CD4-positive, alpha-beta T cell treated with Interleukin-15 for 1 hour (primary cell): ENCODE measurements around the gene KRTAP10-11.
"Not testable (repeated sequence)": the region's sequence is repeated elsewhere in the genome, so short reads cannot be mapped to it uniquely, and the experiment has no call there.

Experiments
- DNase-seq: peaks from one replicate; pipeline ENCODE4 v3.0.0-alpha.2; 2020

KRTAP10-11 gene

GRCh38 chr21:44646366-44647221 is at the start of gene KRTAP10-11:
KRTAP10-11 (plus strand) TSS chr21:44646414; CDS start chr21:44646459, 45 bp downstream.
- not testable (repeated sequence) for DNase-seq

GRCh38 chr21:44598061-44598460 is 48.2 kb upstream of the KRTAP10-11 start:
- DNase-seq, result no peak

DNA sequence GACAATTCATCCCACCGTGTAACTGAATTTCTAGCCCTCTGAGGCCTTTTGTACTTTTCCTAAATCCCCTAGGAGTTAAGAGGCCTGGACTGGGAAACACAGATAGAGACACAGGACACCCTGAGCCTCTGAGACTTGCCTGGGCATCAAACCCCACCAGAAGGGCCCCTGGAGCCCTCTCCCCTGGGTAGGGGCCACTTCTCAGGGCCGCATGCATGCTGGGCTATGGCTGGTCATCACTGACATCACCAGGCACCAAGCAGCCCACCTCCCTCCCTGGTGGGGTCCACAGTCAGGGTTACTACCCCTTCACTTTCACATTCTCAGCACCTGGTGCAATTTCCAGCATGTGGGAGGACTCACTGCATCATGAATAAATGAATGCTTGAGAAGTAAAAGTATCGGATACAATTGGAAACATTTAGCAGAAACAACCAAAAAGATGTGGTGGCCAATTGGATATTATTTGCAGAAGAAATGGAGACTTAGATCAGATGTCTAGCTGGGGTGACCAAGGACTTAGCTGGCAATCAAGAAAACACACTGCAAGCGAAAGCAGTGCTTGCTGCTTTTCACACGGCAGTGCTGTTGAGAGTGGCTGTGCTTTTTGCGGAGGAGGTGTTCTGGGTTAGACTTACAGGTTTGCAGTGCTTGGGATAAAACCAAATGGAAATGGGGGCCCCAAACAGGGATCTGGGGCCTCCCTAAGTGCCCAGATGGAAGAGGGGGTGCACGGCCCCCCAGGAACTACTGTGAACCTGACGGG is 46.8 kb upstream of the KRTAP10-11 start:
- DNase-seq, result no peak

DNA sequence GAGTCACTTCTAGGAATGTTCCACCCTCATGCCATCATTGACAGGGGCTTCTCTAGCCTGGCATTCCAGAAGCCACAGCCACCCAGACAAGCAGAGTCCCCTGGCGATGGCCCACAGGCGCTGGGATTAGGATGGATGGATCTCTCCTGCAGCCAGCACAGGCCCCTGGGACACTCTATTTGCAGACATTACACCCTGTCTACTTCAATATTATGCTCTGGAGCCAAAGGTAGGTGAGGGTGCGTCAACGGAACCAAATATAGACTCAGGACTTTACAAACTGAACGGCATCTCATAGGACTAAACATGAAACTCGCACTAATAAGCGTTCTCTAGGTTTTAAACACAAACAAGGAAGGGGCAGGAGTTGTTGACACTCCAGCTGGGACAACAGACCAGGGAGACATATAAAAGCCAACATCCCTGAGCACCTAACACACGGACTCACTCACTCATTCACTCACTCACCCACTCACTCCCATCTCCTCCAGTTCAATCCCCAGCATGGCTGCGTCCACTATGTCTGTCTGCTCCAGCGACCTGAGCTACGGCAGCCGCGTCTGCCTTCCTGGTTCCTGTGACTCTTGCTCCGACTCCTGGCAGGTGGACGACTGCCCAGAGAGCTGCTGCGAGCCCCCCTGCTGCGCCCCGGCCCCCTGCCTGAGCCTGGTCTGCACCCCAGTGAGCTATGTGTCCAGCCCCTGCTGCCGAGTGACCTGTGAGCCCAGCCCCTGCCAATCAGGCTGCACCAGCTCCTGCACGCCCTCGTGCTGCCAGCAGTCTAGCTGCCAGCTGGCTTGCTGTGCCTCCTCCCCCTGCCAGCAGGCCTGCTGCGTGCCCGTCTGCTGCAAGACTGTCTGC is 45.9 kb upstream of the KRTAP10-11 start, which contains the start of gene KRTAP10-7:
Gene KRTAP10-7, plus strand, starts transcription at position 480 of the 861 bp plus-strand sequence. Its CDS starts 25 bp downstream, at position 505.
- not testable (repeated sequence) for DNase-seq

DNA sequence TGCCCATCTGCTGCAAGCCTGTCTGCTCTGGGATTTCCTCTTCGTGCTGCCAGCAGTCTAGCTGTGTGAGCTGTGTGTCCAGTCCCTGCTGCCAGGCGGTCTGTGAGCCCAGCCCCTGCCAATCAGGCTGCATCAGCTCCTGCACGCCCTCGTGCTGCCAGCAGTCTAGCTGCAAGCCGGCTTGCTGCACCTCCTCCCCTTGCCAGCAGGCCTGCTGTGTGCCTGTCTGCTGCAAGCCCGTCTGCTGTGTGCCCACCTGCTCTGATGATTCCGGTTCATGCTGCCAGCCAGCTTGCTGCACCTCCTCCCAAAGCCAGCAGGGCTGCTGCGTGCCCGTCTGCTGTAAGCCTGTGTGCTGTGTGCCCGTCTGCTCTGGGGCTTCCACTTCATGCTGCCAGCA is 45.1 kb upstream of the KRTAP10-11 start:
- not testable (repeated sequence) for DNase-seq

GRCh38 chr21:44601596-44602462 is 44.4 kb upstream of the KRTAP10-11 start:
- DNase-seq, result no peak

- no peak for DNase-seq
Measured at GRCh38 chr21:44602463-44602850, 43.8 kb upstream of the KRTAP10-11 start.

DNA sequence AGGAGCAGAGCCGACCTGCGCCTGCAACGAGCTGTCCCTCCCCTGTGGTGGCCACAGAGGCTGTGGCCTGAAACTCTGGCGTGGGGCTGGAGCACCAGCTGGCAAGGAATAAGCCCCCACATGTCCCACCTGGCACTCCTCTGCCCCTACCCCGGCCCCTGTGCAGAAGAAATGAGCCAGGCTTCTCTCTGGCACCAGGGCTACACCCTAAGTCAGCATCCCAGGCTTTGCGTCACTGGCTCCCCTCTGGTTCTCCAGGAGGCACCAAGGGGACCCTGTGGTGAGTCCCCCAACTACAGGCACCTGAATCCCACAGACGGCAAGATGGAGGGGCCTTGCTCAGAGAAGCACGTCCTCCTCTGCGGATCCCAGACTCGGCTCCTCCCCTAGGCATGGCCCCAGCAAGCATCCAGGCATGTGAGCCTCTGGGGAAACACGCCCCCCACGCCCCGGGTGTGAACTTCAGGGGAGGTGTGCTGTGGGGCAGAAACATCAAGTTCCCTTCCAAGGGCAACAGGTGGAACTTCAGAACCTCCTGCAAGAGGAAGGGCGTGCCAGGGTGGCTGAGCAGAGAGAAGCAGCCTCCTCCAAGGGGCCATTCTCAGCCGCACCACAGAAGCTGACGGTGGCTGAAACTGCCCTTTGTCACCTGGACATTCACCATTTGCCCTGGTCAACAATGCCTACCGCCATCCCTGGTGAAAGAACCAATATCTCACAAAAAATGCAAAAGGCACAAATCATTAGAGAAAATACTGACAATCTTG is 42.9 kb upstream of the KRTAP10-11 start:
- DNase-seq, result no peak

DNA sequence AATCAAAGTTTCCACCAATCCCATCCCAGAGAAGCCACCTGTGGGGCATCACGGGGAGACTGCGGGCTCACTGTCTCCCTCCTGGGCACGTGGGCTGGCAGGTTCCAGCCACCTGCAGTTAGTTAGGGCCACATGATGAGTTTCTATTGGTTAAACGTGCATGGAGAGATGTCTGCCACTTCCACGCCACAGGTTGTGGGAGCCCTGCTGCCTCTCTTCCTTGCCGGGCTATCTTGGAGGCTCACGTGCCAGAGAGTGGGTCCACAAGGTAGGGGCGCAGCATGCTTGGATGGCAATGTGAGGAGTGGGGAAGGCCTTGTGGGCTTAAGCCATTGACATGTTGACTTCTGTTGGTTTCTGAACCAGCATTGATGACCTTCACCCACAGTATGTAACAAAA is 42.3 kb upstream of the KRTAP10-11 start:
- DNase-seq, result no peak

GRCh38 chr21:44606495-44606894 is 39.7 kb upstream of the KRTAP10-11 start:
- no peak for DNase-seq

DNA sequence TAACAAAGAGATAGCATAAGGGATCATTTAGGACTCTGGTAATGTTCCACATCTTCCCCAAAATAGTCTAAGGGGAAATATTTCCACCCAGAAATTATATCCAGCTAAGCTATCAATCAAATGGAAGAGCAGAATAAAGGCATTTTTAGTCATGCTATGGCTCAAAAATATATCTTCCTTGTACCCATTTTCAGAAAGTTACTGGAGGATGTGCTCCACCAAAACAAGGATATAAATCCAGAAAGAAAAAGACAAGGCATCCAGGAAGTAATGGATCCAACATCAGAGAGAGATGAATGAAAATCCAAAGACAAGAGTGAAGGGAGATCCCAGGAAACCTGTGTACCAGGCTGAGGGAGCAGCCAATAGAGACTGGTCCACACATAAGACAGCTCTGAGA is 37.0 kb upstream of the KRTAP10-11 start:
- no peak for DNase-seq

GRCh38 chr21:44610157-44610843 is 35.9 kb upstream of the KRTAP10-11 start:
- not testable (repeated sequence) for DNase-seq

- DNase-seq, result no peak
Measured at GRCh38 chr21:44611551-44611950, 34.7 kb upstream of the KRTAP10-11 start.

DNA sequence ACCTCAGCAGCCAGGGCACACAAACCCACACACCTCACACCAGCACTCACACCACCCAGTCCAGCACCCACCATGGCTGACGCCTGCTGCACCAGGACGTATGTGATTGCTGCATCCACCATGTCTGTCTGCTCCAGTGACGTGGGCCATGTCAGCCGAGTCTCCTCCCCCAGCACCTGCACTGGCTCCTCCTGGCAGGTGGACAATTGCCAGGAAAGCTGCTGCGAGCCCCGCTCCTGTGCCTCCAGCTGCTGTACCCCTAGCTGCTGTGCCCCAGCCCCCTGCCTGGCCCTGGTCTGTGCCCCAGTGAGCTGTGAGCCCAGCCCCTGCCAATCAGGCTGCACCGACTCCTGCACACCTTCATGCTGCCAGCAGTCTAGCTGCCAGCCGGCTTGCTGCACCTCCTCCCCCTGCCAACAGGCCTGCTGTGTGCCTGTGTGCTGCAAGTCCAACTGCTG is 34.2 kb upstream of the KRTAP10-11 start, which contains the start of gene KRTAP10-8:
Gene KRTAP10-8, plus strand, starts transcription at position 51 of the 458 bp plus-strand sequence. Its CDS starts 22 bp downstream, at position 73.
- DNase-seq, result no peak

- DNase-seq, result no peak
Measured at GRCh38 chr21:44612669-44613229, 33.5 kb upstream of the KRTAP10-11 start.

DNA sequence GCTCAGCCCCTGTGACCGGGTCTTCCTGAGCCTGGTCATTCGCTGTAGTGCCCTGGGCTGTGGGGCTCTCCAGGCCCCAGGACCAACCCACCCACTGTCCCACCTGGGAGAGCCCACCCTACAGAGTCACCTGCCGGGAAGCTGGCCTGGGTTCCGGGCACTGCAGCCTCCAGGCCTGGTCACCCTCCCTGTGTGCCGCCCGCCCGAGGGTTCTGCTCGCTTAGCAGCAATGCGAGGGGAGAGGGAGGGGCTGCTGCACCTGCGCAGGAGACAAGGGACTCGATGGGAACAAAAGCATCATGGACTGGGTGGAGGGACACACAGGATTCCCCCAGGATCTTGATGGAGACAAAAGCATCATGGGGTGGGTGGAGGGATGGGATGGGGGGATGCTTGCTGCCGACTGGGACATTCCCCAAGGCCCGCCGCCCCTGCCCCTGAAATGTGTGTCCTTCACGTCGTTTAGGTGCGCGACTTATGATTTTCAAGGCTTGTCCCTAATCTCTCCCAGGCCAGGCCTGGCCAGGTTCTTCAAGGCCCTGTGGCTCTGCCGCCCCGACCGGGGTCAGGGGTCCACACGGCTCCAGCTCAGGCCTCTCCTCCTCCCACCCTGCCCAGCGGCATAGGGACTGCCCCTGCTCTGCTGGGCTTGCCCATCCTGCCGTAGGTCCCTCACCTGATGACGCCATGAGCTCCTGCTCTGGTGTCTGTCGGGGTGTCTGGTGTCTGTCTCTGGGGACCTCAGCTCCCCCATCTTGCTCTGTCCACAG is 32.6 kb upstream of the KRTAP10-11 start:
- DNase-seq, result no peak

- DNase-seq, result no peak
Measured at GRCh38 chr21:44614161-44614631, 32.0 kb upstream of the KRTAP10-11 start.

GRCh38 chr21:44614961-44615391 is 31.2 kb upstream of the KRTAP10-11 start:
- DNase-seq, result no peak

DNA sequence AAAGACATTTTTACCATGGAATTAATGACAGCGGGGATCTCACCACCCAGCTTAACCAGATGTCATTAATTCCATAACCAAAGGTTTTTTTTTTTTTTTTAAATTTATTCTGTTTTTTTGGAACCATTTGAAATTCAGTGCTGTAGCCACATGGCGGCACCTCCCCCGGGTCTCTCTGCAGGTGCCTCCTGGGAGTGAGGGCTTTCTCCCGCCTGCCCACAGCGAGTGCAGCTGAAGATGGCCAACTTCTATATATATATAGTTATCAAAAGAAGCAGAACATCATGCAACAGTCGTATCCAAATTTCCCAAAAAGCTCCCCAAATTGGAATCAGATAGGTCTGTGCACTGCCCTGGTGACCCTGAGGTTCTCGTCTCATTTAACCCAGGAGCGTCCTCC is 30.7 kb upstream of the KRTAP10-11 start:
- DNase-seq, result no peak
